ENCODE measurements around the gene THSD7B.
"Not testable (repeated sequence)": the region's sequence is repeated elsewhere in the genome, so short reads cannot be mapped to it uniquely, and the experiment has no call there.

The THSD7B gene

GRCh38 chr2:136956050-136956449 is 190.7 kb downstream of the THSD7B start:
- DNase-seq (ENCODE audit: low read depth), result no peak
- H3K4me3 ChIP-seq (ENCODE audit: control insufficient read depth, low read depth, low read length), result no peak overlapping the region
- TF ChIP-seq CTCF (IDR thresholded peaks at IDR 0.05; ENCODE audit: control insufficient read depth, insufficient read depth, low read depth, low read length, missing control alignments), result no peak

- DNase-seq (ENCODE audit: low read depth), result no peak
- no peak overlapping the region for H3K4me3 ChIP-seq (ENCODE audit: control insufficient read depth, low read depth, low read length)
- no peak for TF ChIP-seq CTCF (IDR thresholded peaks at IDR 0.05; ENCODE audit: control insufficient read depth, insufficient read depth, low read depth, low read length, missing control alignments)
Measured at GRCh38 chr2:136957044-136957443, 191.7 kb downstream of the THSD7B start.

- no peak for TF ChIP-seq CTCF (IDR thresholded peaks at IDR 0.05; ENCODE audit: control insufficient read depth, insufficient read depth, low read depth, low read length, missing control alignments)
- H3K4me3 ChIP-seq (ENCODE audit: control insufficient read depth, low read depth, low read length), result no peak overlapping the region
- DNase-seq (ENCODE audit: low read depth), result no peak
Measured at GRCh38 chr2:136962105-136962725, 196.9 kb downstream of the THSD7B start.

- no peak overlapping the region for H3K4me3 ChIP-seq (ENCODE audit: control insufficient read depth, low read depth, low read length)
- no peak for DNase-seq (ENCODE audit: low read depth)
- no peak for TF ChIP-seq CTCF (IDR thresholded peaks at IDR 0.05; ENCODE audit: control insufficient read depth, insufficient read depth, low read depth, low read length, missing control alignments)
Measured at GRCh38 chr2:136966485-136966884, 201.1 kb downstream of the THSD7B start.

- no peak for DNase-seq (ENCODE audit: low read depth)
- TF ChIP-seq CTCF (IDR thresholded peaks at IDR 0.05; ENCODE audit: control insufficient read depth, insufficient read depth, low read depth, low read length, missing control alignments), result no peak
- H3K4me3 ChIP-seq (ENCODE audit: control insufficient read depth, low read depth, low read length), result no peak overlapping the region
Measured at GRCh38 chr2:136980303-136980702, 215.0 kb downstream of the THSD7B start.

GRCh38 chr2:136981689-136982088 is 216.3 kb downstream of the THSD7B start:
- H3K4me3 ChIP-seq (ENCODE audit: control insufficient read depth, low read depth, low read length); DNase-seq (ENCODE audit: low read depth): not testable (repeated sequence)

GRCh38 chr2:136985044-136985443 is 219.7 kb downstream of the THSD7B start:
- H3K4me3 ChIP-seq (ENCODE audit: control insufficient read depth, low read depth, low read length), result no peak overlapping the region
- DNase-seq (ENCODE audit: low read depth), result no peak
- no peak for TF ChIP-seq CTCF (IDR thresholded peaks at IDR 0.05; ENCODE audit: control insufficient read depth, insufficient read depth, low read depth, low read length, missing control alignments)

Data from AG09309 (cell line).